ENCODE results near the gene TOR3A.
"Not testable (repeated sequence)": the region's sequence is repeated elsewhere in the genome, so short reads cannot be mapped to it uniquely, and the experiment has no call there.

The TOR3A gene

GRCh38 chr1:179081687-179082332, at the start of gene TOR3A:
TOR3A (plus strand) TSS chr1:179082070; CDS start chr1:179082129, 59 bp downstream.
- peak; percentile 90 for DNase-seq

- DNase-seq, result no peak
Measured at GRCh38 chr1:179034720-179035119, 47.1 kb upstream of the TOR3A start.

GRCh38 chr1:179036844-179037465, 44.9 kb upstream of the TOR3A start:
- DNase-seq, result no peak

- DNase-seq, result no peak
Measured at GRCh38 chr1:179038528-179039281, 43.2 kb upstream of the TOR3A start.

- not testable (repeated sequence) for DNase-seq
Measured at GRCh38 chr1:179039502-179040174, 42.2 kb upstream of the TOR3A start.

GRCh38 chr1:179040175-179040551, 41.7 kb upstream of the TOR3A start:
- not testable (repeated sequence) for DNase-seq

GRCh38 chr1:179042087-179042486, 39.8 kb upstream of the TOR3A start:
- DNase-seq, result no peak

GRCh38 chr1:179042700-179043099, 39.2 kb upstream of the TOR3A start:
- DNase-seq, result no peak

GRCh38 chr1:179043266-179043665, 38.6 kb upstream of the TOR3A start:
- DNase-seq, result no peak

GRCh38 chr1:179043907-179044306, 38.0 kb upstream of the TOR3A start:
- no peak for DNase-seq

GRCh38 chr1:179046808-179047635, 34.8 kb upstream of the TOR3A start:
- no peak for DNase-seq

GRCh38 chr1:179047636-179047997, 34.3 kb upstream of the TOR3A start:
- DNase-seq, result no peak

GRCh38 chr1:179048339-179049124, 33.3 kb upstream of the TOR3A start:
- no peak for DNase-seq

GRCh38 chr1:179052776-179053175, 29.1 kb upstream of the TOR3A start:
- no peak for DNase-seq

GRCh38 chr1:179053486-179053885, 28.4 kb upstream of the TOR3A start:
- DNase-seq, result peak; percentile 4

- no peak for DNase-seq
Measured at GRCh38 chr1:179055937-179056336, 25.9 kb upstream of the TOR3A start.

- no peak for DNase-seq
Measured at GRCh38 chr1:179058487-179059483, 23.1 kb upstream of the TOR3A start.

- no peak for DNase-seq
Measured at GRCh38 chr1:179061360-179062282, 20.2 kb upstream of the TOR3A start.

GRCh38 chr1:179066471-179066870, 15.4 kb upstream of the TOR3A start:
- DNase-seq, result no peak
